GM18502 (cell line): ENCODE measurements around the gene DCAF12L2.
"Not testable (repeated sequence)": the region's sequence is repeated elsewhere in the genome, so short reads cannot be mapped to it uniquely, and the experiment has no call there.

Experiments used
- ATAC-seq: cut with Tn5 transposase; IDR thresholded peaks from one replicate; pipeline ENCODE4 v1.9.1; 2021; ENCODE audit warnings: mild to moderate bottlenecking; ENCODE audit not compliant: unreplicated experiment, poor library complexity

Gene DCAF12L2

GRCh38 chrX:126165721-126166461 lies at the start of gene DCAF12L2:
DCAF12L2 (minus strand) TSS chrX:126166289; CDS start chrX:126165924, 365 bp downstream.
- ATAC-seq = no peak

- not testable (repeated sequence) for ATAC-seq
These were observed 24.8 kb upstream of the DCAF12L2 start for GRCh38 chrX:126190888-126191287.

DNA sequence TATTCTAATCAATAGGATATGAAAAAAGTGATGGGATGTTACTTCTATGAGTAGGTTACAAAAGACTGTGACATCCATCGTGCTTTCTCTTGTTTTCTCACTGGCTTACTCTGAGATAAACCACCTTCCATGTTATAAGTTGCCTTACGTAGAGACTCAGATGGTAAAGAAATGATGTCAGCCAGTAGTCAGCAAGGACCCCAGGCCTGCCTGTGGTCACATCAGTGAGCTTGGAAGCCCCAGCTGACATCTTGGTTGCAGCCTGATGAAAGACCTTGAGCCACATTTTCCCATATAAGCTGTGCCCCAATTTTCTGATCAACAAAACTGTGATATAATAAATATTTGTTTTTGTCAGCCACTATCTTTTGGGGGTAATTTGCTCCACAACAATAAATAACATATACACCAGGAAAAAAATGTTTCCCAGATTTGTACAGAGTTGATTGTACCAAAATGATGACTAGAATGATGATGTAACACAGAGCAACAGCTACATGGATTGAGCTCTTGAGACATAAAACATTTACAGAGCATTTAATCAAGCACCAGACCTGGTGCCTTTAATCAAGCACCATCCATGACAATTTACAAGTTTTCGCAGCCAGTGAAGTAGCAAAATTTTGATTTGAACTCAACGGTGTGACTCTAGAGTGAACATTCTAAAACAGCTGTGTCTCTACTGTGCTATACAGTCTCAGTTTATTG lies 11.2 kb upstream of the DCAF12L2 start:
- no peak for ATAC-seq

DNA sequence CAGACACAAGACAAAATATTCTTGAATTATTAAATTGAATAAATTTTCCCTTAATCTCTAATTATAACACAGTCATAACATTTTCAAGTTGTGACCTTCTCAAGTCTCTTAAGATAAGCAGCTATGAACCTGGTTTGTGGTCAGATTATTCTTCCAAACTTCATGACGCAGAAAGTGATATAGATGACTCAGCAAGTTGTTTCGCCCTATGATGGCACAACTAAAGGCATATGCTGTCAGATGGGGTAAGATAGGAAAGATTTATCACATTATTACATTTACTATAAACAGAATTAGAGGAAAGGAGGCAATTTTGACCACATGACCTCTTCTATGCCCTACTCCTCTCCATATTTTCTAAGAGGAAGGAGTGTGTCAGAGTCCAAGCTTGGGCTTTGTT lies 4.6 kb upstream of the DCAF12L2 start:
- no peak for ATAC-seq

DNA sequence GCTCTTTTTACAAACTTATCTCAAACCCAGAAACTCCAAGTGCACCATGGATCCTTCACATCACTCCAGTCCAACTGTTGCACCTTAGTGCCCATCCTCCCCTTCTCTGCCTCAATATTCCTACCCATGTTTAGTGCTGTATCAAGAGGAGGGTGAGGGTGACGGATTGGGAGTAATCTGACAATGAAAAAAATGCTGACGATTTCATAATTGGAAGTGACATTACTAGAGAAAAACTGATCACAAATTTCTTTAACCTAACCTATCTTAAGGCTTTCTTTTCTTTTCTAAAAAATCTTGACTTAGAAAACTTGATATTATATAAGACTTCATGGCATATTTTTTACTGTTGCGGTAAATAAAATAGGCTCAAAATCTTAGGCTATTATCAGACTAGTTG lies 1.5 kb upstream of the DCAF12L2 start:
- no peak for ATAC-seq

DNA sequence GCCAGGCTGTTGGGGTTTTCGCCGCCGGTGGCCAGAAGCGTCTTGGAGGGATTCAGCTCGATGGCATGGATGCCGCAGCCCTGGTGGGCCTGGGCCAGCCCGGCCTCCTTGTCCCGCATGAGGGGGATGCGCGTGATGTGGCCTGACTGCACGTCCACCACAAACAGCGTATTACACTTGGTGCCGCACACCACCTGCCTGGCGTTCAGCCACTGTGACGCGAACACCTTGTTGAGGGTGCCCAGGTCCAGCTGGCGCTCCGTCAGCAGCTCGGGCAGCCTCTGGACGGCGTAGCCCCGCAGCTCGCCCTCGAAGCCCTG lies 728 bp downstream of the DCAF12L2 start:
- no peak for ATAC-seq

GRCh38 chrX:126164689-126165400 lies 1.2 kb downstream of the DCAF12L2 start:
- ATAC-seq = no peak

- no peak for ATAC-seq
These were observed 1.9 kb downstream of the DCAF12L2 start for GRCh38 chrX:126164226-126164625.

DNA sequence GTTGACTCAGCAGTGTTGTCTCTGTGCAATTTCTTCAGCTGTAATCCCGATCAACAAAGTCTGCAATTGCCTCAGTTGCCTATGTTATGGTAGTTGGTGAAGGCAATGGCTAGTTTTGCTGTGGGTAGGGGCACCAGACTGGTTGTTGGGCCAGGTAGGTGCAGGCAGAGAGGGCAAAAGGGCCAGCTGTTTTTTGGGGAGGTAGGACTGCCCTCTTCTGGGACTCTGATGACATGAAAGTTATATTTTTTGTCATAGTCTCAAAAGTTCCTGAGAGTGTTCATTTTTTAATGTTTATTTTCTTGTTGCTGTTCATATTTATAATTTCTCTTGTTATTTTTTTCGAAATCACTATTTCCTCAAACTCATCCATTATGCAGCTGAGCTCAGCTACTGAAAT lies 25.1 kb downstream of the DCAF12L2 start:
- ATAC-seq = no peak

DNA sequence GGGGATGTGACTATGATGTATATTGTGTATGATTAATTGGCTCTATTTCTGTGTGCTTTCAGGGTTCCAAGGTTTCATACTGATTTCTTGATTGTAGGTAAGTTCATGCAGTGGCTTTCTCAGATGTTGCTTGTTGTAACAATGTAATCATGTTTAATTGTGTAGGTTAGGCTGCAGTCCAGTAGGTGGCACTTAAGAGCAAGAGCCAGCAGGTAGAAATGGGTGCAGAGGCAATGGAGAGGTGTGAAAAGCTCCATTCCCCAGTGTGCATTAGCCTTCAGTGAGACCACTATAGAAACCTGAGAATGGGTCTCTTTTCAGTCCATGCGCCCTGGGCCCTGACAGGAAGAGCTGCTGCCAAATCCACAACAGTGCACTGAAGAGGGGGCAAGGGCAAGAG lies 28.2 kb downstream of the DCAF12L2 start:
- peak; percentile 78 for ATAC-seq

- no peak for ATAC-seq
These were observed 41.4 kb downstream of the DCAF12L2 start for GRCh38 chrX:126124721-126125120.
